ENCODE results near the gene TBC1D5.
"Not testable (repeated sequence)": the region's sequence is repeated elsewhere in the genome, so short reads cannot be mapped to it uniquely, and the experiment has no call there.

DNA sequence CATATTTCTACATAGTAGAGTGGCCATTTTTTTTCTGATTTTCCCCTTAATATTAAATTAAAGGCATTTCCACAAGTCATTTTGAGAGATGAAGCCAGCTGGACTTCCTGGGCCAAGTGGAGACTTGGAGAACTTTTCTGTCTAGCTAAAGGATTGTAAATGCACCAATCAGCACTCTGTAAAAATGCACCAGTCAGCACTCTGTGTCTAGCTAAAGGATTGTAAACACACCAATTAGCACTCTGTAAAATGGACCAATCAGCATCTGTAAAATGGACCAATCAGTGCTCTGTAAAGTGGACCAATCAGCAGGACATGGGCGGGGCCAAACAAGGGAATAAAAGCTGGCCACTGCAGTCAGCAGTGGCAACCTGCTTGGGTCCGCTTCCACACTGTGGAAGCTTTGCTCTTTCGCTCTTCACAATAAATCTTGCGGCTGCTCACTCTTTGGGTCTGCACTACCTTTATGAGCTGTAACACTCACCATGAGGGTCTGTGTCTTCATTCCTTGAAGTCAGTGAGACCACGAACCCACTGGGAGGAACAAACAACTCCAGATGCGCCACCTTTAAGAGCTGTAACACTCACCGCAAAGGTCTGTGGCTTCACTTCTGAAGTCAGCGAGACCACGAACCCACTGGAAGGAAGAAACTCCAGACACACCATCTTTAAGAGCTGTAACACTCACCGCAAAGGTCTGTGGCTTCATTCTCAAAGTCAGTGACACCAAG, 31.9 kb upstream of the TBC1D5 start:
- TF ChIP-seq, protein P1, sequence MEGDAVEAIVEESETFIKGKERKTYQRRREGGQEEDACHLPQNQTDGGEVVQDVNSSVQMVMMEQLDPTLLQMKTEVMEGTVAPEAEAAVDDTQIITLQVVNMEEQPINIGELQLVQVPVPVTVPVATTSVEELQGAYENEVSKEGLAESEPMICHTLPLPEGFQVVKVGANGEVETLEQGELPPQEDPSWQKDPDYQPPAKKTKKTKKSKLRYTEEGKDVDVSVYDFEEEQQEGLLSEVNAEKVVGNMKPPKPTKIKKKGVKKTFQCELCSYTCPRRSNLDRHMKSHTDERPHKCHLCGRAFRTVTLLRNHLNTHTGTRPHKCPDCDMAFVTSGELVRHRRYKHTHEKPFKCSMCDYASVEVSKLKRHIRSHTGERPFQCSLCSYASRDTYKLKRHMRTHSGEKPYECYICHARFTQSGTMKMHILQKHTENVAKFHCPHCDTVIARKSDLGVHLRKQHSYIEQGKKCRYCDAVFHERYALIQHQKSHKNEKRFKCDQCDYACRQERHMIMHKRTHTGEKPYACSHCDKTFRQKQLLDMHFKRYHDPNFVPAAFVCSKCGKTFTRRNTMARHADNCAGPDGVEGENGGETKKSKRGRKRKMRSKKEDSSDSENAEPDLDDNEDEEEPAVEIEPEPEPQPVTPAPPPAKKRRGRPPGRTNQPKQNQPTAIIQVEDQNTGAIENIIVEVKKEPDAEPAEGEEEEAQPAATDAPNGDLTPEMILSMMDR (IDR thresholded peaks at IDR 0.05), result not testable (repeated sequence)
- not testable (repeated sequence) for TF ChIP-seq POLR2A, EP300 (IDR thresholded peaks at IDR 0.05)

All from sigmoid colon (tissue), 4 donors.